Measurements from ENCODE around the gene ADAP1.

- TF ChIP-seq CTCF (IDR thresholded peaks at IDR 0.05) (no peak), POLR2AphosphoS5 (IDR thresholded peaks at IDR 0.05) (peak in 1 of 4 donors; percentile 5), POLR2A (IDR thresholded peaks at IDR 0.05) (no peak)
Observed at GRCh38 chr7:907158-907980, 47.1 kb downstream of the ADAP1 start.

Measured in sigmoid colon (tissue), 4 donors.